ENCODE data around the gene TBC1D23.

Gene TBC1D23

DNA sequence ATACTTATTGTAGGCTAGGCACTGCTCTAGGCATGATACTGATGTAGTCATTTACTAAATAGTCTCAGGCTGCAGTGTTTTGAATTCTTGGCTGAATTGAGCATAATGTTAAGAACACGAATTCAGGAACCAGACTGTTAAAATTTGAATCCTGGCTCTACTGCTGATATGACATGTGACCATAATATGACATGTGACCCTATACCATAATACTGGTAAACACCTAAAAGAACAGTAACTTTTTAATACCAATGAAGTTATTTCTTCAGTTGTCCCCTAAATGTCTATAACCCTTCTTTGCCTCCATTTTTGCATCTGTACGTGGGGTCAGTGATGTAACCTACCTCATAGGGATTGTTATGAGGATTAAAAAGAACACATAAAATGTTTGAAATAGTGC is 18.1 kb downstream of the TBC1D23 start:
- POLR2A ChIA-PET, result no interaction called here

DNA sequence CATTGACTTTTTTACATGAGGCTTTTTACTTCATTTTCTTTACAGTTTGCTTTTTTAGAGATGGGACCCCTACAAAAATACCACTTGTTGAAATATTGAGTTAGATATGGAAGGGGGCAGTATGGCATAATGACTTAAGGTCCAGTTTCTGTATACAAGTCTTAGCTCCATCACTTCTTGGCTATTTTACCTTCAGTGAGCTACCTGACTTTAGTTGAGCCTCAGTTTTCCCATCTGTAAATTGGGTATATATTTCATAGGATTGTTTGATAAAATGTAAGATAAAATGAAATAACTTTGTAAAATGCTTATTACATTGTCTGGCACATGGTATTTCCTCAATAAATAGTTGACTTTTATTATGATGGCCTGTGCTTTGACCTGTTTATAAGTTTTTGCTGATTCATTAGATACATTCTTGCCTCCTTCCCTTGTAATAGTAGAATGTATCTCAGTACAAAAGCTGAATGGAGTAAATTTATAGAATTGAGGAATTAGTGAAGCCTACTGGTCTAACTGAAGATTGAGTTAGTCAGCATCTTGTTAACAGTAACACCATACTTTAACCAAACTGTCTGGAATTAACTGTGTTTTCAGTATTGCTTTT is 27.6 kb downstream of the TBC1D23 start:
- CTCF ChIA-PET, result interaction anchor here (1.2 kb wide), 1 partner anchor 456 kb away, joined by 3 read pairs; no protein-coding TSS in a partner anchor
- POLR2A ChIA-PET, result no interaction called here
- DNase-seq (ENCODE audit: low read depth, low spot score), result no peak
- no peak overlapping the region for H3K4me3 ChIP-seq (ENCODE audit: low read depth, low read length)
- TF ChIP-seq, protein P1, sequence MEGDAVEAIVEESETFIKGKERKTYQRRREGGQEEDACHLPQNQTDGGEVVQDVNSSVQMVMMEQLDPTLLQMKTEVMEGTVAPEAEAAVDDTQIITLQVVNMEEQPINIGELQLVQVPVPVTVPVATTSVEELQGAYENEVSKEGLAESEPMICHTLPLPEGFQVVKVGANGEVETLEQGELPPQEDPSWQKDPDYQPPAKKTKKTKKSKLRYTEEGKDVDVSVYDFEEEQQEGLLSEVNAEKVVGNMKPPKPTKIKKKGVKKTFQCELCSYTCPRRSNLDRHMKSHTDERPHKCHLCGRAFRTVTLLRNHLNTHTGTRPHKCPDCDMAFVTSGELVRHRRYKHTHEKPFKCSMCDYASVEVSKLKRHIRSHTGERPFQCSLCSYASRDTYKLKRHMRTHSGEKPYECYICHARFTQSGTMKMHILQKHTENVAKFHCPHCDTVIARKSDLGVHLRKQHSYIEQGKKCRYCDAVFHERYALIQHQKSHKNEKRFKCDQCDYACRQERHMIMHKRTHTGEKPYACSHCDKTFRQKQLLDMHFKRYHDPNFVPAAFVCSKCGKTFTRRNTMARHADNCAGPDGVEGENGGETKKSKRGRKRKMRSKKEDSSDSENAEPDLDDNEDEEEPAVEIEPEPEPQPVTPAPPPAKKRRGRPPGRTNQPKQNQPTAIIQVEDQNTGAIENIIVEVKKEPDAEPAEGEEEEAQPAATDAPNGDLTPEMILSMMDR (IDR thresholded peaks at IDR 0.05; ENCODE audit: insufficient read depth, low read length, missing control alignments), result no peak

More for the DNA sequence above, 18.1 kb downstream of the TBC1D23 start:
- TF ChIP-seq, protein P1 (IDR thresholded peaks at IDR 0.05; ENCODE audit: insufficient read depth, low read length, missing control alignments), result no peak
- DNase-seq (ENCODE audit: low read depth, low spot score), result no peak
- CTCF ChIA-PET, result no interaction called here
- H3K4me3 ChIP-seq (ENCODE audit: low read depth, low read length), result no peak overlapping the region

DNA sequence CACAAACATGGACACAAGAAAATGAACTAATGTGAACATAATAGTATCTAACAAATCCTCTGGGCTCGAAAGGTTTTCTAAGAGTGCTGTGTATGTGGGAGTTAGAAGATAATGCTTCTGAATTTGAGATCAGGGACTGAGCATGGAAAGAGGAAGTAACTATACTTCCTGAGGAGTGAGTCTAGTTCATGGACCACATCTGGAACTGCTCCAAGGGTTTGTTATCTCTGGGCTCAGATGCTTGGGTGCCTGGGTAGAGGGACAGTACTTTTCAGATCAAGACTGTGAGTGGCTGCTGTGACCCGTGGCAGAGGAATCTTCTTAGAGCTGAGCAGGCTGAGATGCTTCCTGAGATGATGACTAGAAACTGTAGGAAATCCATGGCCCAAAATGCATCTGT is 28.5 kb downstream of the TBC1D23 start:
- ChIA-PET CTCF (interaction anchor here (1.0 kb wide), 1 partner anchor 220 kb away, joined by 3 read pairs; no protein-coding TSS in a partner anchor), POLR2A (no interaction called here)
- H3K4me3 ChIP-seq (ENCODE audit: low read depth, low read length), result no peak overlapping the region
- TF ChIP-seq, protein P1 (IDR thresholded peaks at IDR 0.05; ENCODE audit: insufficient read depth, low read length, missing control alignments), result no peak
- DNase-seq (ENCODE audit: low read depth, low spot score), result no peak

DNA sequence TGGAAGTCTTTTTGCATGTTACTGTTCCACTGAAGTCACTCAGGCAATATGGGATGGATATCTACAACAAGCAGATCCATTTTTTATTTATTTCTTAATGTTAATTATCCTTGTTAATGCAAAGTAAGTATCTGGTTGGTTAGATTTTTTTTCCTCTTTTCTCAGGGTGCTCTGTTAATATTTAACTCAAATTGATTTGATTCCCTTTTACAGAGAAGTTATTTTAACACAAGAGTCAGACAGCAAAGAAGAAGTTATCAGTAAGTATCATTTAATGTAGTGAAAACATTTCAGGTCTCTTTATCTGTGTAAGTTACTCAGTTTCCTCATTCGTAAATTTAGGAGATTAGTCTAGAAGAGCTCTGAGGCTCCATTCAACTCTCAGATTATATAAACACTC is 34.3 kb downstream of the TBC1D23 start:
- TF ChIP-seq, protein P1 (IDR thresholded peaks at IDR 0.05; ENCODE audit: insufficient read depth, low read length, missing control alignments), result no peak
- CTCF ChIA-PET, result interaction anchor here (1.6 kb wide), 2 partner anchors 11 to 22 kb away, joined by 3 read pairs; no protein-coding TSS in a partner anchor
- DNase-seq (ENCODE audit: low read depth, low spot score), result no peak
- no peak overlapping the region for H3K4me3 ChIP-seq (ENCODE audit: low read depth, low read length)
- POLR2A ChIA-PET, result no interaction called here

DNA sequence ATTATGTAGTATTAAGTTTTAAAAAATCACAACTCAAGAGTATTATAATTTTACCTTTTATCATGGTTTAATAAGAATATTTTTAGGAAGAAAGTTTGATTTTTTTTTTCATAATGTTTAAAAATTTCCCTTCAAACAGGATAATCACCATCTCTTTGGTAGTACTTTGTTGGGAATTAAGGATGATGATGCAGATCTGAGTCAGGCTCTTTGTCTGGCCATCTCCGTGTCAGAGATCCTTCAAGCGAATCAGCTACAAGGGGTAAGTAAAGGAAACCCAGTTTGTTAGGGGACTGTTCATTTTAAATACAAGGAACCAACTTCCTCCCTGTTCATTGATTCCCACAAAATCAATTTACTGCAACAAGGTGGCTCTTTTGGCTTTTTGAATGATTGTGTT is 37.0 kb downstream of the TBC1D23 start:
- H3K4me3 ChIP-seq (ENCODE audit: low read depth, low read length), result no peak overlapping the region
- TF ChIP-seq, protein P1 (IDR thresholded peaks at IDR 0.05; ENCODE audit: insufficient read depth, low read length, missing control alignments), result no peak
- ChIA-PET POLR2A (no interaction called here), CTCF (interaction anchor here (0.6 to 1.4 kb wide), 4 partner anchors 12 to 466 kb away, joined by 3 to 5 read pairs (median 5); no protein-coding TSS in a partner anchor)
- no peak for DNase-seq (ENCODE audit: low read depth, low spot score)

DNA sequence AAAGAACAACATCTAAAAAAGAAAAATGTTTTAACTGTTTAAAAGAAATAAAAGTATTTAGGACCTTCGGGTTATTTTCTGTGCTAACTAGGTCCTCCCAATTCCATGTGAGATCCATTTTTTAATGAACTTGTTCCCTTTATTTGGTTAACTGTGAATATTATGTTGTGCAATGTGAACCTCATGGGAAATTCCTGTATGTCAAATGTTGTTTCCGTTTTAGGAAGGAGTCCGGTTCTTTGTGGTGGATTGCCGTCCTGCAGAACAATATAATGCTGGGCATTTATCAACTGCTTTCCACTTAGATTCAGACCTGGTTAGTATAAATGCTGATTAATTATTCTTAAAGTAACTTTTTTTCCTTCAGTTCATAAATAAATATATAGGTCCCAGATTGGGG is 38.2 kb downstream of the TBC1D23 start:
- TF ChIP-seq, protein P1 (IDR thresholded peaks at IDR 0.05; ENCODE audit: insufficient read depth, low read length, missing control alignments), result no peak
- ChIA-PET CTCF (interaction anchor here (1.3 kb wide), 1 partner anchor 14 kb away, joined by 3 read pairs; no protein-coding TSS in a partner anchor), POLR2A (no interaction called here)
- H3K4me3 ChIP-seq (ENCODE audit: low read depth, low read length), result no peak overlapping the region
- DNase-seq (ENCODE audit: low read depth, low spot score), result no peak

Data from AG04449 (cell line).